Embryonic facial prominence (tissue), 1 donor: Measurements from ENCODE around the gene EEFSEC.

ENCODE experiments used
- DNase-seq: peaks from one replicate; pipeline ENCODE4 v3.0.0-alpha.2; 2016; ENCODE audit errors: extremely low spot score

EEFSEC gene

DNA sequence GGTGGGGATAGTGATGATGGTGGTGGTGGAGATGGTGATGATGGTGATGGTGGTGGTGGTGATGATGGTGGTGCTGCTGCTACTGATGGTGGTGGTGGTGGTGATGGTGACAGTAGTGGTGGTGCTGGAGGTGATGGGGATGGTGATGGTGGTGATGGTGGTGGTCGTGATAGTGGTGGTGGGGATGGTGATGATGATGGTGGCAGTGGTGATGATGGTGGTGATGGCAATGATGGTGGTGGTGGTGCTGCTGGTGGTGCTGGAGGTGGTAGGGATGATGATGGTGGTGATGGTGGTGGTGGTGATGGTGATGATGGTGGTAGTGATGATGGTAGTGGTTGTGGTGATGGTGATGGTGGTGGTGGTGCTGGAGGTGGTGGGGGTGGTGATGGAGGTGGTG, 292.1 kb downstream of the EEFSEC start:
- no peak for DNase-seq

DNA sequence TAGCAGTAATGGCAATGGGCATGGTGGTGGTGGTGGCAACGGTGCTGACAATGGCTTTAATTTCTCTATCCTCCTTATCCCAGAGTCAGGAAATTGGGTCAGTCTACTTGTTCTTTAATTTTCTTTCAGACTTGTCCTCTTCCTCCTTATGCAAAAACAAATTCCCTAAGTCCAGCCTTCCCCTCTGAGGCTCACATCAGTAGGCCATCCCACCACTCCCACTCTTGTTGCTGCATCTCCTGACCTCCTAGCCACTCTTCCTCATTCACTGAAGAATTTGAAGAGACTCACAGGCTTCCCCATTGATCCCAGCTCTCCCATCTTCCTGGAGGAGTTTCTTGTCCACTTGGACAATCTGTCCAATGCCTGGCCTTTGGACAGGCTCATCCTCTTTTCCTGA, 293.5 kb downstream of the EEFSEC start:
- DNase-seq, result no peak

- no peak for DNase-seq
These were observed 294.3 kb downstream of the EEFSEC start for GRCh38 chr3:128447561-128448013.

DNA sequence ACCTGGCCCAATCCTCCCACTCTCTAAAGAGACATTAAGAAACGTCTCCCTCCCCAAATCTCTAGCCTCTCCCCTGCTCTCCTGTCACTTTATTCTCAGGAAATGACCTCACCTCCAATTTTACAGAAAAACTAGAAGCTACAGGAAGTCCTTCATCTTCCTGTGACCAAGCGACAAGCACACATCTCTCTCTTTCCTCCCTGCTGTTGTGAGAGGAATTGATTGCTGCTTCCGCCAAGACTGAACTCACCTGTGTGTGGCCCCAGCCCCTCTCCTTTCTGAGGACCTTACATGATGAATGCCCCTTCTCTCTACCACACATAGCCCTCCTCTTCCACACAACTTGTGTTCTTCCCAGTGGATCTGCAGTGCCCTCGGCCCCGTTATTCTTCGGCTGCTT, 295.2 kb downstream of the EEFSEC start:
- no peak for DNase-seq

GRCh38 chr3:128449111-128449638, 295.9 kb downstream of the EEFSEC start:
- DNase-seq, result no peak

GRCh38 chr3:128452120-128452519, 298.8 kb downstream of the EEFSEC start:
- DNase-seq, result no peak

GRCh38 chr3:128452678-128453275, 299.5 kb downstream of the EEFSEC start:
- DNase-seq, result no peak

- DNase-seq, result no peak
These were observed 300.4 kb downstream of the EEFSEC start for GRCh38 chr3:128453501-128454309.

DNA sequence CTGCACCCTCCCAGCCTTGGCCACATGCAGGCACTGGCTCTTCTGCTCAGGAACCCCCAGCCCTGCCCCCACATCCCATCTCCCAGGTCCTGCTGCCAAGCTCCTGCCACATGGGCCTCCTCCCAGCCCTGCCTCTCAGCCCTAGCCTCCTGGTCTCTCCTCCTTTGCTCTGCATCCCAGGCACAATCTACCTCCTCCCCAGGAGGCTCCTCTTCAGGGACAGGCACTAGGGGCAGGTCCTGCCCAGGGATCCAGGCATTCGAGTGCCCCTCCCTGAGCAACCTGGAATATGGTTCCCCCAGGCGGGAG, 301.0 kb downstream of the EEFSEC start:
- no peak for DNase-seq

DNA sequence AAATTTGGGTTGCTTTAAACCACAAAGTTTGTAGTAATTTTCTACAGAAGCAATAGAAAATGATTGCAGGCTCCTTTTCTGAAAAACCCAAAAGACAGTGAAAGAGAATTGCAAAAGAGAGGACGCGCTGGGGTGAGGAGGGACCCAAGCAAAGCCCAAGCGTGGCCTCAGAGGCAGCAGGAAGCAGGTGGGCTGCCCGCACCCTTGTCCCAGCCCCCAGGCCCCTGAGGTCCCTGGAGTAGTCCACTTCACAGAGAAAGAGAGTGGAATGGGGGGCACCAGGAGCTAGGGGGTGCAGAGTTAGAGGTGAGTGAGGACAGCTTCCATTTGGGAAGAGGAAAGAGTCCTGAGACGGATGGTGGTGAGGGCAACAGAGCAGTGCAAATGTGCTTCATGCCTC, 301.8 kb downstream of the EEFSEC start:
- no peak for DNase-seq

GRCh38 chr3:128455786-128456748, 302.8 kb downstream of the EEFSEC start:
- no peak for DNase-seq

DNA sequence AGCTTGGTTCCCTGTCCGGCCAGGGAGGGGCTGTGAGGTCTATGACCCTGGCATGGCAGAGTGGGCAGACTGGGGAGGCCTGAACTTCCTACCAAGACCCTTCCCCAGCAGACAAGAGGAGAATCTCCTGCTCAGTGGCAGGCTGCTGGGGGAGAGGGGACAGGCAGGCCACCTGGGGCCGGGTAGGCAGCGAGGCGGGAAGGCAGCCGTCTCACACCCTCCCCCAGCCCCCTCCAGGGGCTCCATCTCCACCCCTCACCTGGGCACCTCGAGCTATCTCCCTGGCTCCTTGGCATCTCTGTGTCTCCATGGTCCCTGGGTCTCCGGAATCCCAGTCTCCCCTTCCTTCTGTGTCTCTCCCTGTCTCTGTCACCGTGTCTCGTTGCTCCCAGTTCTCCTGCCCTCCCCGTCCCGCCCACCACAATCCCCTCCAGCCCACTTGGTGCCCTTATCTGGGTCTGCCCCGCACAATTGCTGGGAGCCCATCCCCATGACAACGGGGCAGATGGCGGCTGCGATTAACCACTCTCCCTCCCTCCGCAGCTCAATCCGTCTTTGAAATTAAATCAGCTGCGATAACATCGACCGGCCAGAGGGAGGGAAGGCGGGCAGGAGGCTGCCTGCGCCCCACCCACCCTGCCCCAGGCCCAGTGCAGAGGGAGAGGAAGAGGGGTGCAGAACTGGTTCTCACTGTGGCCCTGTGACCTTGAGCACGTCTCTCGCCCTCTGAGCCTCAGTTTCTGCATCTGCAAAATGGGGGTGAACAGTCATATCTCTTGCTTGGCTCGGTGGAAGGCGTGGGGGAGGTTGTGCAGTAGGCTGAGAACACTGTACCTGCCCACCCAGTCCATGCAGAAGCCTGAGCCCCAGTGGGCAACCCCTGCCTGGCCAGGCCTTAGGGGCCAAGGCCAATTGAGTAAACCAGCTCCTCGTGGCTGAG, 303.8 kb downstream of the EEFSEC start:
- DNase-seq, result no peak

- no peak for DNase-seq
These were observed 304.7 kb downstream of the EEFSEC start for GRCh38 chr3:128457937-128458336.
